DOHH2 (cell line): ENCODE measurements around the gene ERFE.

ENCODE experiments used
- CTCF ChIP-seq: fragments of 200-600 bp; sonication (generic); IDR thresholded peaks from one replicate; pipeline ENCODE4 v1.5.1; 2014; ENCODE audit warnings: antibody characterized with exemption, mild to moderate bottlenecking, low read depth, low read length; ENCODE audit not compliant: poor library complexity, severe bottlenecking
- EZH2phosphoT487 ChIP-seq: fragments of 200-600 bp; sonication (generic); IDR thresholded peaks from 2 replicates; pipeline ENCODE4 v1.6.1; 2017; ENCODE audit warnings: borderline replicate concordance, mild to moderate bottlenecking, antibody characterized with exemption, low read length, moderate library complexity, mixed read lengths

- TF ChIP-seq CTCF (no peak), EZH2phosphoT487 (no peak)
These were observed 25.1 kb downstream of the ERFE start for GRCh38 chr2:238183821-238184220.
